GOT3 (cell line): ENCODE data around the gene TPRN.
A peak's percentile ranks its signal among the peaks of the same experiment; 100 is the strongest.
"Not testable (repeated sequence)": the region's sequence is repeated elsewhere in the genome, so short reads cannot be mapped to it uniquely, and the experiment has no call there.

Experiments
- DNase-seq: peaks from one replicate; lab custom pipeline; 2025; ENCODE audit warnings: mixed read lengths; lab: John Stamatoyannopoulos, UW

TPRN gene

GRCh38 chr9:137200311-137201204 lies at the start of gene TPRN:
TSS of gene TPRN (minus strand) at chr9:137200741. CDS start at chr9:137200711, 30 bp downstream.
- peak; percentile 94 for DNase-seq

- DNase-seq = no peak
Observed at GRCh38 chr9:137247916-137248175, 47.3 kb upstream of the TPRN start.

GRCh38 chr9:137247135-137247915 lies 46.8 kb upstream of the TPRN start:
- no peak for DNase-seq

GRCh38 chr9:137245450-137246421 lies 45.2 kb upstream of the TPRN start:
- no peak for DNase-seq

GRCh38 chr9:137244486-137245449 lies 44.2 kb upstream of the TPRN start:
- no peak for DNase-seq

- DNase-seq = no peak
Observed at GRCh38 chr9:137243626-137244485, 43.3 kb upstream of the TPRN start.

- not testable (repeated sequence) for DNase-seq
Observed at GRCh38 chr9:137243266-137243625, 42.7 kb upstream of the TPRN start.

- no peak for DNase-seq
Observed at GRCh38 chr9:137242269-137243203, 42.0 kb upstream of the TPRN start.

- no peak for DNase-seq
Observed at GRCh38 chr9:137241490-137242268, 41.1 kb upstream of the TPRN start.

GRCh38 chr9:137240841-137241489 lies 40.4 kb upstream of the TPRN start, which contains the start of gene TUBB4B:
TSS of gene TUBB4B (plus strand) at chr9:137241287. CDS start at chr9:137241361, 74 bp downstream.
- DNase-seq = peak; percentile 97

GRCh38 chr9:137240318-137240840 lies 39.8 kb upstream of the TPRN start:
- no peak for DNase-seq

- DNase-seq = not testable (repeated sequence)
Observed at GRCh38 chr9:137239541-137240200, 39.1 kb upstream of the TPRN start.

- DNase-seq = no peak
Observed at GRCh38 chr9:137237759-137238726, 37.5 kb upstream of the TPRN start.

- no peak for DNase-seq
Observed at GRCh38 chr9:137236936-137237421, 36.4 kb upstream of the TPRN start.
